Upper lobe of left lung (tissue), 4 donors: ENCODE results near the gene GTSE1.

Experiments
- EP300 ChIP-seq, 4 donors: sonication (generic); formaldehyde crosslinking; IDR thresholded peaks; one replicate each; pipeline ENCODE4 v1.5.1; 2017; ENCODE audit warnings: antibody characterized with exemption in 4 of 4, control low read depth in 2 of 4
- POLR2A ChIP-seq, 4 donors: fragments of 450-650 bp; IDR thresholded peaks; one replicate each; pipeline ENCODE4 v1.5.1; 2016 to 2017; ENCODE audit warnings: antibody characterized with exemption in 4 of 4, mild to moderate bottlenecking in 2 of 4
- POLR2AphosphoS5 ChIP-seq, 2 donors: sonication (generic); formaldehyde crosslinking; IDR thresholded peaks; one replicate each; pipeline ENCODE4 v1.5.1; 2017; ENCODE audit warnings: antibody characterized with exemption in 2 of 2
- TF ChIP-seq, protein P1 (sequence below), 6 experiments: fragments of 450-650 bp in 4 of 6; fragments of 200-600 bp in 2 of 6; sonication (generic) in 2 of 6; IDR thresholded peaks; one replicate each; pipeline ENCODE4 v1.5.1; 2016 to 2019; ENCODE audit warnings: antibody characterized with exemption in 6 of 6

GRCh38 chr22:46336119-46337078, 39.7 kb downstream of the GTSE1 start:
- TF ChIP-seq, protein P1, sequence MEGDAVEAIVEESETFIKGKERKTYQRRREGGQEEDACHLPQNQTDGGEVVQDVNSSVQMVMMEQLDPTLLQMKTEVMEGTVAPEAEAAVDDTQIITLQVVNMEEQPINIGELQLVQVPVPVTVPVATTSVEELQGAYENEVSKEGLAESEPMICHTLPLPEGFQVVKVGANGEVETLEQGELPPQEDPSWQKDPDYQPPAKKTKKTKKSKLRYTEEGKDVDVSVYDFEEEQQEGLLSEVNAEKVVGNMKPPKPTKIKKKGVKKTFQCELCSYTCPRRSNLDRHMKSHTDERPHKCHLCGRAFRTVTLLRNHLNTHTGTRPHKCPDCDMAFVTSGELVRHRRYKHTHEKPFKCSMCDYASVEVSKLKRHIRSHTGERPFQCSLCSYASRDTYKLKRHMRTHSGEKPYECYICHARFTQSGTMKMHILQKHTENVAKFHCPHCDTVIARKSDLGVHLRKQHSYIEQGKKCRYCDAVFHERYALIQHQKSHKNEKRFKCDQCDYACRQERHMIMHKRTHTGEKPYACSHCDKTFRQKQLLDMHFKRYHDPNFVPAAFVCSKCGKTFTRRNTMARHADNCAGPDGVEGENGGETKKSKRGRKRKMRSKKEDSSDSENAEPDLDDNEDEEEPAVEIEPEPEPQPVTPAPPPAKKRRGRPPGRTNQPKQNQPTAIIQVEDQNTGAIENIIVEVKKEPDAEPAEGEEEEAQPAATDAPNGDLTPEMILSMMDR (IDR thresholded peaks at IDR 0.05), result no peak
- TF ChIP-seq POLR2AphosphoS5 (IDR thresholded peaks at IDR 0.05) (no peak), POLR2A (IDR thresholded peaks at IDR 0.05) (no peak), EP300 (IDR thresholded peaks at IDR 0.05) (no peak)
